HG03039 (cell line): ENCODE measurements around the gene KPRP.

Experiments
- ATAC-seq: cut with Tn5 transposase; IDR thresholded peaks from one replicate; pipeline ENCODE4 v1.9.1; 2021; ENCODE audit warnings: mild to moderate bottlenecking, moderate library complexity; ENCODE audit not compliant: unreplicated experiment

Gene KPRP

GRCh38 chr1:152757747-152758146 is at the start of gene KPRP:
Gene KPRP (plus strand): TSS chr1:152758025. CDS start chr1:152759589, 1,564 bp downstream.
- no peak for ATAC-seq

- no peak for ATAC-seq
Observed at GRCh38 chr1:152718238-152718637, 39.6 kb upstream of the KPRP start.

- ATAC-seq, result no peak
Observed at GRCh38 chr1:152725261-152725660, 32.6 kb upstream of the KPRP start.

GRCh38 chr1:152728986-152729385 is 28.8 kb upstream of the KPRP start:
- ATAC-seq, result no peak

GRCh38 chr1:152735648-152736047 is 22.2 kb upstream of the KPRP start:
- no peak for ATAC-seq

GRCh38 chr1:152737997-152738396 is 19.8 kb upstream of the KPRP start:
- ATAC-seq, result no peak

GRCh38 chr1:152739841-152740240 is 18.0 kb upstream of the KPRP start:
- ATAC-seq, result no peak

- ATAC-seq, result no peak
Observed at GRCh38 chr1:152741656-152742055, 16.2 kb upstream of the KPRP start.

GRCh38 chr1:152743371-152744145 is 14.3 kb upstream of the KPRP start:
- no peak for ATAC-seq

GRCh38 chr1:152745289-152745704 is 12.5 kb upstream of the KPRP start:
- ATAC-seq, result no peak

GRCh38 chr1:152745765-152746444 is 11.9 kb upstream of the KPRP start:
- ATAC-seq, result no peak

- no peak for ATAC-seq
Observed at GRCh38 chr1:152747831-152748230, 10.0 kb upstream of the KPRP start.

- no peak for ATAC-seq
Observed at GRCh38 chr1:152752225-152752624, 5.6 kb upstream of the KPRP start.

- ATAC-seq, result no peak
Observed at GRCh38 chr1:152753586-152753985, 4.2 kb upstream of the KPRP start.

GRCh38 chr1:152756872-152757271 is 953 bp upstream of the KPRP start:
- no peak for ATAC-seq

- no peak for ATAC-seq
Observed at GRCh38 chr1:152758636-152759035, 811 bp downstream of the KPRP start.

GRCh38 chr1:152759453-152760173 is 1.8 kb downstream of the KPRP start:
- no peak for ATAC-seq

GRCh38 chr1:152760551-152761190 is 2.8 kb downstream of the KPRP start:
- ATAC-seq, result no peak

GRCh38 chr1:152761609-152762213 is 3.9 kb downstream of the KPRP start:
- ATAC-seq, result no peak

- ATAC-seq, result no peak
Observed at GRCh38 chr1:152768847-152769533, 11.2 kb downstream of the KPRP start.
